Body of pancreas (tissue), 4 donors: Measurements from ENCODE around the gene TMEM151A.
A peak's percentile ranks its signal among the peaks of the same experiment; 100 is the strongest.

Experiments used
- CTCF ChIP-seq, 7 experiments: fragments of 450-650 bp in 4 of 7; fragments of 200-600 bp in 3 of 7; sonication (generic) in 3 of 7; IDR thresholded peaks; one replicate each; pipeline ENCODE4 v1.5.1; 2016 to 2019; ENCODE audit warnings: antibody characterized with exemption in 7 of 7
- POLR2A ChIP-seq, 3 donors: fragments of 450-650 bp; IDR thresholded peaks; one replicate each; pipeline ENCODE4 v1.6.1; 2016; ENCODE audit warnings: antibody characterized with exemption in 3 of 3, mild to moderate bottlenecking in 2 of 3

DNA sequence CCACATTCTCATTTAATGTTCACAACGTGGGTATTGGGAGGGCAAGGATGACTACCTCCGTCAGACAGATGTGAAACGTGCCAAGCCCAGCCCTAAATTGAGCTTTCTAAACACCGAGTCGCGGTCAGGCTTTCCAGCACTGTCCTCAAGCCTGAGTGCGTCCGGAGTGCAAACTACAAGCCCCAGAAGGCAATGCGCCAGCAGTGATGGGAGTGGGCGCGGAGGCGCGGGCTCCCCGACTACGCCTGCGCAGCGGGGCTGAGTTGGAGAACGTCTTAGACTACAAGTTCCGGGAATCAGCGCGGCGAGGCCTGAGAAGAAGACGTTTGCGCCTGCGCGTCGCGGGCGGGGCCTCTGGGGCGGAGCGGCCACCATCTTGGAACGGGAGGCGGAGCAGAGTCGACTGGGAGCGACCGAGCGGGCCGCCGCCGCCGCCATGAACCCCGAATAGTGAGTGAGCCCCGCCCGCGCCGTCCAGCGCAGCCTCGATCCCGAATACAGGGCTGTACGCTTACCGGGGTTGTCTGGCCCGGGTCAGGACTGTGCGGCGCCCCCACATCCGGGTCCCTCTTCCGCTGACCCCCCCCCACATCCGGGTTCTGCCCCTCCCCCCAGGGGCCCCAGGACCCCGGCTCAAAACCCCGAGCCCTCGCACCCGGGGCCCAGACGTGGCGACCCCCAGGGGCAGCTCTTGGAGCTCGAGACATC, 23.3 kb upstream of the TMEM151A start, which contains the start of gene RAB1B:
- no peak for TF ChIP-seq CTCF (IDR thresholded peaks at IDR 0.05)
- TF ChIP-seq POLR2A (IDR thresholded peaks at IDR 0.05), result peak; percentile 22 to 72 (median 57)
